Raji (cell line): ENCODE results near the gene RPL22L1.

ENCODE experiments used
- POLR2A ChIP-seq: IDR thresholded peaks from 2 replicates; pipeline ENCODE4 v1.6.1; 2011; ENCODE audit warnings: low read depth, low read length, control low read depth; ENCODE audit not compliant: insufficient read depth

RPL22L1 gene

GRCh38 chr3:170869645-170870593 is at the start of gene RPL22L1:
TSS of gene RPL22L1 (minus strand) at chr3:170870195. CDS start at chr3:170870167, 28 bp downstream.
- TF ChIP-seq POLR2A = peak; percentile 99

GRCh38 chr3:170918715-170919114 is 48.7 kb upstream of the RPL22L1 start:
- no peak for TF ChIP-seq POLR2A

- no peak for TF ChIP-seq POLR2A
These were observed 44.7 kb upstream of the RPL22L1 start for GRCh38 chr3:170914690-170915089.

GRCh38 chr3:170914212-170914611 is 44.2 kb upstream of the RPL22L1 start:
- no peak for TF ChIP-seq POLR2A

- TF ChIP-seq POLR2A = no peak
These were observed 41.1 kb upstream of the RPL22L1 start for GRCh38 chr3:170911051-170911450.

- TF ChIP-seq POLR2A = no peak
These were observed 40.5 kb upstream of the RPL22L1 start for GRCh38 chr3:170910542-170910941.

GRCh38 chr3:170909129-170909903 is 39.3 kb upstream of the RPL22L1 start:
- TF ChIP-seq POLR2A = no peak

- no peak for TF ChIP-seq POLR2A
These were observed 38.5 kb upstream of the RPL22L1 start, which contains the start of gene EIF5A2 for GRCh38 chr3:170908235-170909116. TSS of gene EIF5A2 (minus strand) at chr3:170908637. CDS start at chr3:170907806, 831 bp downstream.

GRCh38 chr3:170907637-170908234 is 37.7 kb upstream of the RPL22L1 start:
- no peak for TF ChIP-seq POLR2A

- no peak for TF ChIP-seq POLR2A
These were observed 35.9 kb upstream of the RPL22L1 start for GRCh38 chr3:170905862-170906261.

GRCh38 chr3:170903123-170903522 is 33.1 kb upstream of the RPL22L1 start:
- TF ChIP-seq POLR2A = no peak

- no peak for TF ChIP-seq POLR2A
These were observed 29.5 kb upstream of the RPL22L1 start for GRCh38 chr3:170899455-170899854.

- TF ChIP-seq POLR2A = no peak
These were observed 28.0 kb upstream of the RPL22L1 start for GRCh38 chr3:170897978-170898377.

GRCh38 chr3:170896781-170897180 is 26.8 kb upstream of the RPL22L1 start:
- no peak for TF ChIP-seq POLR2A
